ENCODE measurements around the gene FSD1.
A peak's percentile ranks its signal among the peaks of the same experiment; 100 is the strongest.

The FSD1 gene

GRCh38 chr19:4305257-4305612 lies 837 bp downstream of the FSD1 start:
- DNase-seq (ENCODE audit: low read depth) = no peak
- TF ChIP-seq, protein P1, sequence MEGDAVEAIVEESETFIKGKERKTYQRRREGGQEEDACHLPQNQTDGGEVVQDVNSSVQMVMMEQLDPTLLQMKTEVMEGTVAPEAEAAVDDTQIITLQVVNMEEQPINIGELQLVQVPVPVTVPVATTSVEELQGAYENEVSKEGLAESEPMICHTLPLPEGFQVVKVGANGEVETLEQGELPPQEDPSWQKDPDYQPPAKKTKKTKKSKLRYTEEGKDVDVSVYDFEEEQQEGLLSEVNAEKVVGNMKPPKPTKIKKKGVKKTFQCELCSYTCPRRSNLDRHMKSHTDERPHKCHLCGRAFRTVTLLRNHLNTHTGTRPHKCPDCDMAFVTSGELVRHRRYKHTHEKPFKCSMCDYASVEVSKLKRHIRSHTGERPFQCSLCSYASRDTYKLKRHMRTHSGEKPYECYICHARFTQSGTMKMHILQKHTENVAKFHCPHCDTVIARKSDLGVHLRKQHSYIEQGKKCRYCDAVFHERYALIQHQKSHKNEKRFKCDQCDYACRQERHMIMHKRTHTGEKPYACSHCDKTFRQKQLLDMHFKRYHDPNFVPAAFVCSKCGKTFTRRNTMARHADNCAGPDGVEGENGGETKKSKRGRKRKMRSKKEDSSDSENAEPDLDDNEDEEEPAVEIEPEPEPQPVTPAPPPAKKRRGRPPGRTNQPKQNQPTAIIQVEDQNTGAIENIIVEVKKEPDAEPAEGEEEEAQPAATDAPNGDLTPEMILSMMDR (conservative IDR thresholded peaks at IDR 0.05; ENCODE audit: low read depth, low read length) = no peak
- H3K4me3 ChIP-seq (ENCODE audit: low read length) = peak overlapping the region; percentile 43

- no peak overlapping the region for H3K4me3 ChIP-seq (ENCODE audit: low read length)
- TF ChIP-seq, protein P1 (conservative IDR thresholded peaks at IDR 0.05; ENCODE audit: low read depth, low read length) = no peak
- DNase-seq (ENCODE audit: low read depth) = no peak
These were observed 1.3 kb downstream of the FSD1 start for GRCh38 chr19:4305659-4306058.

DNA sequence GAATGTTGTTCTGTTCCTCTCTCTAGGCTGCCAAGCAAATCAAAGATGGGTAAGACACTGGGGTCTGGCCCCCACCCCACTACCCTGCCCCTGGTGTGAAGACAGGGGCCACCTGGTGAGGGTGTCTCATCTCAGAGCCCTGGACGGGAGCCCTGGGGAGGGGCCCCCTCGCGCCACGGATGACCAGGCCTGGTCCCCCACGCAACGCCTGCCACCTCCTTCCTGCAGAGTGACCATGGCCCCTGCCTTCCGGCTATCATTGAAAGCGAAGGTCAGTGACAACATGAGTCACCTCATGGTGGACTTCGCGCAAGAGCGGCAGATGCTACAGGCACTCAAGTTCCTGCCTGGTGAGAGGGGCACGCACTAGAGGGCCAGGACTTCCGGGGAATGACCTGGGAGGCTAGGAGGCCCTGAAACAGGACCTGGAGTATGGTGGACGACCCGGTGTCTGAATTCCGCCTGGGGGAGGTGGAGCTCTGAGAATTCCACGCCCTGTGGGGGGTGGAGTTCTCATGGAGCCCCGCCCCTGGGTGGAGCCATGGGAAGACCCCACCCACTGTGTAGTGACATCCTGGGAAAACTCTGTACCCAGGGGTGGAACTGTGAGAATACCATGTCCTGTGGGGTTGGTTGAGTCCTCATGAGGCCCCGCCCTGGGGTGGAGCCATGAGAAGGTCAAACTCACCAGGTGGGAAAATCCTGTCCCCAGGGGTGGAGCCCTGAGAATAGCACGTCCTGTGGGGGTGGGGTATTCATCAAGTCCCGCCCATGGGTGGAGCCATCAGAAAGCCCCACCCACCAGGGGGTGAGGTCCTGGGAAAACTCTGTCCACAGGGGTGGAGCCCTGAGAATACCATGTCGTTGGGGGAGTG lies 6.1 kb downstream of the FSD1 start:
- no peak for DNase-seq (ENCODE audit: low read depth)
- no peak overlapping the region for H3K4me3 ChIP-seq (ENCODE audit: low read length)
- TF ChIP-seq, protein P1 (conservative IDR thresholded peaks at IDR 0.05; ENCODE audit: low read depth, low read length) = no peak

GRCh38 chr19:4313847-4314490 lies 9.6 kb downstream of the FSD1 start:
- TF ChIP-seq, protein P1 (conservative IDR thresholded peaks at IDR 0.05; ENCODE audit: low read depth, low read length) = no peak
- no peak for DNase-seq (ENCODE audit: low read depth)
- no peak overlapping the region for H3K4me3 ChIP-seq (ENCODE audit: low read length)

DNA sequence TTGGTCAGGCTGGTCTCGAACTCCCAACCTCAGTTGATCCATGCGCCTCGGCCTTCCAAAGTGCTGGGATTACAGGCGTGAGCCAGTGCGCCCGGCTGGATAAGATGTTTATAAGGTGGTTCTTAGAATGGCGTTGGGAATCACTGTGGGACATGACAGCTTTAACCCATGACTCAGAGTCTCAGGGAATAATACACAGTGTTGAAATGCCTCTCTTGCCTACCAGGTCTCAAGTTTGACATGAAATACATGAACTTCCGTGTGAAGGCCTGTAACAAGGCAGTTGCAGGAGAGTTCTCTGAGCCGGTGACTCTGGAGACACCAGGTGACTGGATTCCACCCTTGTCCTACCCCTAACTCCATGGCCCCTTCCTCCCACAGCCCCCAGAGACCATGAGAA lies 12.6 kb downstream of the FSD1 start:
- H3K4me3 ChIP-seq (ENCODE audit: low read length) = no peak overlapping the region
- no peak for DNase-seq (ENCODE audit: low read depth)
- TF ChIP-seq, protein P1 (conservative IDR thresholded peaks at IDR 0.05; ENCODE audit: low read depth, low read length) = no peak

GRCh38 chr19:4318460-4318859 lies 14.1 kb downstream of the FSD1 start:
- TF ChIP-seq, protein P1 (conservative IDR thresholded peaks at IDR 0.05; ENCODE audit: low read depth, low read length) = no peak
- H3K4me3 ChIP-seq (ENCODE audit: low read length) = no peak overlapping the region
- DNase-seq (ENCODE audit: low read depth) = no peak
